Measurements from ENCODE around the gene GATC.
A peak's percentile ranks its signal among the peaks of the same experiment; 100 is the strongest.

Gene GATC

GRCh38 chr12:120463712-120464111 lies 17.5 kb downstream of the GATC start:
- DNase-seq (ENCODE audit: insufficient read length), result no peak
- no peak for FAIRE-seq
- TF ChIP-seq TAF1 (IDR thresholded peaks at IDR 0.05; ENCODE audit: borderline replicate concordance, low read depth, low read length) (no peak), POLR2A (IDR thresholded peaks at IDR 0.05; ENCODE audit: low read depth, low read length) (no peak; the same call in none of the 2 replicates), POLR2AphosphoS5 (IDR thresholded peaks at IDR 0.05; ENCODE audit: low read depth, low read length) (peak; percentile 73)

GRCh38 chr12:120465756-120466155 lies 19.5 kb downstream of the GATC start:
- no peak for TF ChIP-seq POLR2A (IDR thresholded peaks at IDR 0.05; ENCODE audit: low read depth, low read length)
- no peak for TF ChIP-seq TAF1 (IDR thresholded peaks at IDR 0.05; ENCODE audit: borderline replicate concordance, low read depth, low read length)
- DNase-seq (ENCODE audit: insufficient read length), result no peak
- no peak for FAIRE-seq

GRCh38 chr12:120466560-120467315 lies 20.5 kb downstream of the GATC start:
- TF ChIP-seq POLR2A (IDR thresholded peaks at IDR 0.05; ENCODE audit: low read depth, low read length) (no peak), TAF1 (IDR thresholded peaks at IDR 0.05; ENCODE audit: borderline replicate concordance, low read depth, low read length) (no peak), POLR2AphosphoS5 (IDR thresholded peaks at IDR 0.05; ENCODE audit: low read depth, low read length) (no peak)
- DNase-seq (ENCODE audit: insufficient read length) (no peak), FAIRE-seq (no peak)

- DNase-seq (ENCODE audit: insufficient read length), result no peak
- TF ChIP-seq POLR2A (IDR thresholded peaks at IDR 0.05; ENCODE audit: low read depth, low read length) (no peak), TAF1 (IDR thresholded peaks at IDR 0.05; ENCODE audit: borderline replicate concordance, low read depth, low read length) (no peak), POLR2AphosphoS5 (IDR thresholded peaks at IDR 0.05; ENCODE audit: low read depth, low read length) (no peak)
These were observed 21.2 kb downstream of the GATC start for GRCh38 chr12:120467439-120467838.

GRCh38 chr12:120468325-120468820 lies 22.1 kb downstream of the GATC start:
- no peak for DNase-seq (ENCODE audit: insufficient read length)
- FAIRE-seq, result no peak
- TF ChIP-seq TAF1 (IDR thresholded peaks at IDR 0.05; ENCODE audit: borderline replicate concordance, low read depth, low read length) (no peak), POLR2AphosphoS5 (IDR thresholded peaks at IDR 0.05; ENCODE audit: low read depth, low read length) (no peak), POLR2A (IDR thresholded peaks at IDR 0.05; ENCODE audit: low read depth, low read length) (no peak)

More at GRCh38 chr12:120467439-120467838, 21.2 kb downstream of the GATC start:
- no peak for FAIRE-seq

- FAIRE-seq (no peak), DNase-seq (ENCODE audit: insufficient read length) (no peak)
- TF ChIP-seq POLR2A (IDR thresholded peaks at IDR 0.05; ENCODE audit: low read depth, low read length), result no peak
- TF ChIP-seq POLR2AphosphoS5 (IDR thresholded peaks at IDR 0.05; ENCODE audit: low read depth, low read length), result no peak
- no peak for TF ChIP-seq TAF1 (IDR thresholded peaks at IDR 0.05; ENCODE audit: borderline replicate concordance, low read depth, low read length)
These were observed 22.7 kb downstream of the GATC start for GRCh38 chr12:120468821-120469449.

GRCh38 chr12:120469450-120470149 lies 23.4 kb downstream of the GATC start, which contains the start of gene SRSF9:
Gene SRSF9, minus strand, starts transcription at chr12:120469748. Its CDS starts 139 bp downstream, at chr12:120469609.
- FAIRE-seq, result peak; percentile 94
- TF ChIP-seq POLR2AphosphoS5 (IDR thresholded peaks at IDR 0.05; ENCODE audit: low read depth, low read length) (no peak; the same call in 1 of the 2 replicates), TAF1 (IDR thresholded peaks at IDR 0.05; ENCODE audit: borderline replicate concordance, low read depth, low read length) (peak; percentile 71; the same call in 1 of the 2 replicates), POLR2A (IDR thresholded peaks at IDR 0.05; ENCODE audit: low read depth, low read length) (peak; percentile 91)

GRCh38 chr12:120470150-120470784 lies 24.0 kb downstream of the GATC start:
- no peak for DNase-seq (ENCODE audit: insufficient read length)

More at GRCh38 chr12:120469450-120470149, 23.4 kb downstream of the GATC start, which contains the start of gene SRSF9:
- DNase-seq (ENCODE audit: insufficient read length), result peak; percentile 98

GRCh38 chr12:120472521-120472920 lies 26.3 kb downstream of the GATC start:
- DNase-seq (ENCODE audit: insufficient read length) (no peak), FAIRE-seq (no peak)
- TF ChIP-seq TAF1 (IDR thresholded peaks at IDR 0.05; ENCODE audit: borderline replicate concordance, low read depth, low read length) (no peak), POLR2A (IDR thresholded peaks at IDR 0.05; ENCODE audit: low read depth, low read length) (no peak), POLR2AphosphoS5 (IDR thresholded peaks at IDR 0.05; ENCODE audit: low read depth, low read length) (no peak)

More at GRCh38 chr12:120470150-120470784, 24.0 kb downstream of the GATC start:
- TF ChIP-seq TAF1 (IDR thresholded peaks at IDR 0.05; ENCODE audit: borderline replicate concordance, low read depth, low read length), result no peak
- TF ChIP-seq POLR2AphosphoS5 (IDR thresholded peaks at IDR 0.05; ENCODE audit: low read depth, low read length), result no peak
- no peak for TF ChIP-seq POLR2A (IDR thresholded peaks at IDR 0.05; ENCODE audit: low read depth, low read length)
- peak; percentile 24 for FAIRE-seq

GRCh38 chr12:120473807-120474615 lies 27.8 kb downstream of the GATC start:
- TF ChIP-seq TAF1 (IDR thresholded peaks at IDR 0.05; ENCODE audit: borderline replicate concordance, low read depth, low read length), result no peak
- TF ChIP-seq POLR2AphosphoS5 (IDR thresholded peaks at IDR 0.05; ENCODE audit: low read depth, low read length), result no peak
- no peak for TF ChIP-seq POLR2A (IDR thresholded peaks at IDR 0.05; ENCODE audit: low read depth, low read length)
- DNase-seq (ENCODE audit: insufficient read length) (no peak), FAIRE-seq (no peak)
